NB4 (cell line): Measurements from ENCODE around the gene FCHSD1.

Source experiments
- DNase-seq: peaks from one replicate; pipeline ENCODE4 v3.0.0; 2010; ENCODE audit warnings: low read depth
- H3K4me3 ChIP-seq: one replicate; pipeline ENCODE4 v1.5.1; 2011; ENCODE audit warnings: mild to moderate bottlenecking, low read depth, low read length, moderate library complexity
- CTCF ChIP-seq: IDR thresholded peaks from one replicate; pipeline ENCODE4 v1.5.1; 2012; ENCODE audit warnings: low read depth, low read length
- MAX ChIP-seq: IDR thresholded peaks from 2 replicates; pipeline ENCODE4 v1.6.1; 2011; ENCODE audit warnings: low read depth, low read length
- MYC ChIP-seq: IDR thresholded peaks from 2 replicates; pipeline ENCODE4 v1.6.1; 2011; ENCODE audit warnings: low read depth, low read length
- POLR2A ChIP-seq: IDR thresholded peaks from 2 replicates; pipeline ENCODE4 v1.6.1; 2011; ENCODE audit warnings: mild to moderate bottlenecking; ENCODE audit not compliant: insufficient read length; ENCODE audit errors: extremely low read depth

The FCHSD1 gene

GRCh38 chr5:141692919-141693725 is 41.9 kb upstream of the FCHSD1 start:
- DNase-seq: peak; percentile 52
- no peak for TF ChIP-seq CTCF
- TF ChIP-seq MAX: no peak
- TF ChIP-seq POLR2A: no peak
- no peak for TF ChIP-seq MYC
- no peak overlapping the region for H3K4me3 ChIP-seq

GRCh38 chr5:141692533-141692888 is 41.3 kb upstream of the FCHSD1 start:
- no peak for DNase-seq
- no peak overlapping the region for H3K4me3 ChIP-seq
- TF ChIP-seq MAX (no peak), POLR2A (no peak), CTCF (no peak), MYC (no peak)

GRCh38 chr5:141691867-141692532 is 40.8 kb upstream of the FCHSD1 start:
- H3K4me3 ChIP-seq: no peak overlapping the region
- DNase-seq: peak; percentile 83
- TF ChIP-seq POLR2A (no peak), CTCF (peak; percentile 81), MYC (peak; percentile 31)

GRCh38 chr5:141691286-141691866 is 40.2 kb upstream of the FCHSD1 start:
- no peak for TF ChIP-seq CTCF
- no peak for TF ChIP-seq POLR2A
- no peak for TF ChIP-seq MAX
- no peak for TF ChIP-seq MYC
- peak; percentile 69 for DNase-seq
- no peak overlapping the region for H3K4me3 ChIP-seq

- DNase-seq: no peak
- H3K4me3 ChIP-seq: no peak overlapping the region
- TF ChIP-seq MYC (no peak), CTCF (no peak)
Measured at GRCh38 chr5:141686648-141687416, 35.6 kb upstream of the FCHSD1 start.
